ENCODE results near the gene CATSPERD. TPM values are rescaled to one million over a fixed set of nuclear protein-coding genes. Genes with fewer than 3 reads are reported as not detected.
A peak's percentile ranks its signal among the peaks of the same experiment; 100 is the strongest.

Gene CATSPERD
- 0.18 TPM for polyA plus RNA-seq (2012; ENCODE audit: insufficient read length, low read depth)

DNA sequence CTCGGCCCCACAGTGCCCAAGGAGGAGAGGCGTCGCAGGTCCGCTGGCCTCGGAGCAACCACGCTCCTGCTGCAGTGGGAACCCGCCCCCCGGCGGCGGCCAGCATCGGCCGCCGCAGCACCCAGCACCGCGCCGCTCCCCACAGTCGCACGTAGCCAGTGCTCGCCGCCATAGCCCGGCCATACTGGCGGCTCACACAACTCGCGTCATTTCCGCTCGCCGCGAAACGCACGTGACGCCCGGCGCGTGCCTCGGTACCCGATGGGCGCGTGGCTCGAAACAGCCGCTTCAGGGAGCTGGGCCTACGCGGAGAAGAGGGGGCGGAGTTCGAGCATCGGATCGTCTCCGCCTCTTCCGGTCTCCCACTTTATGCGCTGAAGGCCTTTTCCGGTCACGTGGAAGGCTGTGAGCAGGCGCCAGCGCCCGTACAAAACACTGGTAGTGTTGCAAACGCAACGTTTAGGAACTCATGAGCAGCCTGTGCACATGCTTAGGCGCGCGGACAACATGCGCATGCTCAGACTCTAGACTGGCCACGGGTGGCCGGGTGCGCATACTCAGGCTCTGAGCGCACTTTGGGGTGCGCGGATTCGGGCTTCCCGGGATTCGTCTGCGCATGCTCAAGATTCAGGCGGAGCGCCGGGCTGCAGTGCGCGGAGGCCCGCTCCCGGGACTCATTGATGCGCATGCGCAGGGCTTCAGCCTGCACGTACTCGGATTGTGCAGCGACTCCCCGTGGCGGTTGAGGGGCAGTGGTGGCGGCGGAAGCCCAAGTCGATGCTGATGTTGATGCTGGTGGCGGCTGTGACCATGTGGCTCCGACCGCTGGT lies at the start of gene CATSPERD, which contains the start of gene LONP1:
TSS of gene CATSPERD (plus strand) at position 677 of the 830 bp plus-strand sequence. CDS start at position 778, 101 bp downstream.
TSS of gene LONP1 (minus strand) at position 186 of the 830 bp plus-strand sequence. CDS start at position 172, 14 bp downstream.
- TF ChIP-seq REST (IDR thresholded peaks at IDR 0.05; ENCODE audit: insufficient read depth in 1 of 2, low read depth in 2 of 2, low read length in 2 of 2) = peak in 1 of 2 experiments; percentile 66; a peak in 3 of 4 replicates
- peak; percentile 90; the same call in 1 of the 2 replicates for TF ChIP-seq SIN3A (IDR thresholded peaks at IDR 0.05; ENCODE audit: borderline replicate concordance, insufficient read depth, low read length)
- peak; percentile 98 for TF ChIP-seq TAF1 (IDR thresholded peaks at IDR 0.05; ENCODE audit: borderline replicate concordance, insufficient read depth, low read length)
- peak; percentile 96 for TF ChIP-seq FOXP2 (optimal IDR thresholded peaks at IDR 0.05; ENCODE audit: borderline replicate concordance, extremely low read depth, extremely low read length, insufficient read depth)
- peak; percentile 88 for TF ChIP-seq POLR2AphosphoS5 (IDR thresholded peaks at IDR 0.05; ENCODE audit: low read depth, low read length)

GRCh38 chr19:5671600-5671999 lies 48.8 kb upstream of the CATSPERD start:
- TF ChIP-seq TAF1 (IDR thresholded peaks at IDR 0.05; ENCODE audit: borderline replicate concordance, insufficient read depth, low read length) (no peak), FOXP2 (optimal IDR thresholded peaks at IDR 0.05; ENCODE audit: borderline replicate concordance, extremely low read depth, extremely low read length, insufficient read depth) (no peak), REST (IDR thresholded peaks at IDR 0.05; ENCODE audit: insufficient read depth in 1 of 2, low read depth in 2 of 2, low read length in 2 of 2) (no peak)

GRCh38 chr19:5672708-5673459 lies 47.6 kb upstream of the CATSPERD start:
- TF ChIP-seq REST (IDR thresholded peaks at IDR 0.05; ENCODE audit: insufficient read depth in 1 of 2, low read depth in 2 of 2, low read length in 2 of 2) = no peak

GRCh38 chr19:5673752-5674151 lies 46.7 kb upstream of the CATSPERD start:
- no peak for TF ChIP-seq POLR2AphosphoS5 (IDR thresholded peaks at IDR 0.05; ENCODE audit: low read depth, low read length)
- TF ChIP-seq REST (IDR thresholded peaks at IDR 0.05; ENCODE audit: insufficient read depth in 1 of 2, low read depth in 2 of 2, low read length in 2 of 2) = no peak
- no peak for TF ChIP-seq FOXP2 (optimal IDR thresholded peaks at IDR 0.05; ENCODE audit: borderline replicate concordance, extremely low read depth, extremely low read length, insufficient read depth)
- TF ChIP-seq TAF1 (IDR thresholded peaks at IDR 0.05; ENCODE audit: borderline replicate concordance, insufficient read depth, low read length) = no peak
- no peak for TF ChIP-seq SIN3A (IDR thresholded peaks at IDR 0.05; ENCODE audit: borderline replicate concordance, insufficient read depth, low read length)
